ENCODE measurements around the gene CRADD.

GRCh38 chr12:93669452-93669851 lies 7.7 kb upstream of the CRADD start:
- TF ChIP-seq EZH2phosphoT487 (IDR thresholded peaks at IDR 0.05) (no peak), CTCF (IDR thresholded peaks at IDR 0.05) (no peak)
